Right renal pelvis (tissue), 4 donors: ENCODE measurements around the gene GSK3B. TPM values are rescaled to one million over a fixed set of nuclear protein-coding genes. Genes with fewer than 3 reads are reported as not detected.

Experiments
- DNase-seq, 4 donors: peaks; one replicate each; pipeline ENCODE4 v3.0.0-alpha.2; 2013; ENCODE audit warnings: low read depth in 4 of 4, low spot score in 3 of 4, missing footprints in 1 of 4
- polyA plus RNA-seq, 4 donors: library from polyadenylated mRNA; unstranded; fragments of 120-200 nt; gene quantifications; one replicate each; pipeline ENCODE4 v1.2.1, GENCODE V29; 2013; ENCODE audit not compliant: insufficient read length in 4 of 4

GSK3B gene
- polyA plus RNA-seq, 4 donors: 39.8 to 49.6 (median 47.3) TPM

GRCh38 chr3:119955972-119956371, 138.3 kb downstream of the GSK3B start:
- no peak for DNase-seq

- DNase-seq: no peak
These were observed 143.5 kb downstream of the GSK3B start for GRCh38 chr3:119950666-119951325.

- no peak for DNase-seq
These were observed 149.0 kb downstream of the GSK3B start for GRCh38 chr3:119945291-119945690.

- no peak for DNase-seq
These were observed 150.2 kb downstream of the GSK3B start for GRCh38 chr3:119944091-119944490.

- DNase-seq: no peak
These were observed 155.2 kb downstream of the GSK3B start for GRCh38 chr3:119939077-119939476.

- no peak for DNase-seq
These were observed 157.0 kb downstream of the GSK3B start for GRCh38 chr3:119937229-119937628.

GRCh38 chr3:119934249-119934648, 160.0 kb downstream of the GSK3B start:
- DNase-seq: no peak

- no peak for DNase-seq
These were observed 161.0 kb downstream of the GSK3B start for GRCh38 chr3:119933207-119933606.

GRCh38 chr3:119930286-119930685, 164.0 kb downstream of the GSK3B start:
- DNase-seq: no peak

- no peak for DNase-seq
These were observed 167.1 kb downstream of the GSK3B start for GRCh38 chr3:119927190-119927589.

- DNase-seq: no peak
These were observed 169.8 kb downstream of the GSK3B start for GRCh38 chr3:119924111-119925094.

- DNase-seq: no peak
These were observed 175.0 kb downstream of the GSK3B start for GRCh38 chr3:119918992-119919933.

- DNase-seq: no peak
These were observed 181.2 kb downstream of the GSK3B start for GRCh38 chr3:119913021-119913420.

- DNase-seq: no peak
These were observed 182.0 kb downstream of the GSK3B start for GRCh38 chr3:119912220-119912619.

GRCh38 chr3:119911748-119912147, 182.5 kb downstream of the GSK3B start:
- DNase-seq: no peak

- DNase-seq: no peak
These were observed 192.2 kb downstream of the GSK3B start for GRCh38 chr3:119902061-119902460.

GRCh38 chr3:119901148-119901547, 193.1 kb downstream of the GSK3B start:
- DNase-seq: no peak

- no peak for DNase-seq
These were observed 195.1 kb downstream of the GSK3B start for GRCh38 chr3:119899192-119899511.

- no peak for DNase-seq
These were observed 195.6 kb downstream of the GSK3B start for GRCh38 chr3:119898478-119899191.

GRCh38 chr3:119894195-119894594, 200.1 kb downstream of the GSK3B start:
- no peak for DNase-seq
